Frontal cortex (tissue), 4 donors: ENCODE results near the gene ARHGAP6. TPM values are rescaled to one million over a fixed set of nuclear protein-coding genes. Genes with fewer than 3 reads are reported as not detected.
A peak's percentile ranks its signal among the peaks of the same experiment; 100 is the strongest.

Source experiments
- DNase-seq, 2 donors: peaks; one replicate each; pipeline ENCODE4 v3.0.0; 2012; ENCODE audit warnings: low spot score in 2 of 2
- FAIRE-seq: peaks from 2 replicates; lab custom pipeline; 2012; peaks lifted over from hg19 to GRCh38; lab: Jason Lieb, UNC
- total RNA-seq: library from RNA; depleted of rRNA; stranded (reverse); fragments of >200 nt; gene quantifications from one replicate; pipeline ENCODE4 v1.2.3, GENCODE V29; 2014
- donor health status: control.
- donor health status: control.
- donor health status: control.

Gene ARHGAP6
- total RNA-seq, 1 donor from 2014 or later, result 3.3 TPM

- no peak for DNase-seq
- no peak for FAIRE-seq
These were observed 255.8 kb downstream of the ARHGAP6 start for GRCh38 chrX:11409957-11410356.

- DNase-seq (no peak), FAIRE-seq (no peak)
These were observed 256.9 kb downstream of the ARHGAP6 start for GRCh38 chrX:11408783-11409182.

DNA sequence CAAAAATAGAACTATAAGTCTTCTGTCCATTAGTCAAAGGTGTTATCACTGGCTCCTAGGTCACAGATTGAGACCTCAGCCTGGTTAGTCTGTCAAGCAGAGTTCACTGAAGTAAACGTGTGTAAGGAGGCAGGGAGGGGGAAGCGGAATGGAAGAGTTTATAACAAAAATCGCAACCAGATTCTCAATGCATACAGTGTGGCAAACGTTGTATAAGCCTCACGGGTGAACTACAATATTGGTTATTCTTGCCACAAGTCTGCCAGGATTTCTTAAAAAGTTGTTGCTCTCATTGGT lies 257.7 kb downstream of the ARHGAP6 start:
- DNase-seq (no peak), FAIRE-seq (no peak)

DNA sequence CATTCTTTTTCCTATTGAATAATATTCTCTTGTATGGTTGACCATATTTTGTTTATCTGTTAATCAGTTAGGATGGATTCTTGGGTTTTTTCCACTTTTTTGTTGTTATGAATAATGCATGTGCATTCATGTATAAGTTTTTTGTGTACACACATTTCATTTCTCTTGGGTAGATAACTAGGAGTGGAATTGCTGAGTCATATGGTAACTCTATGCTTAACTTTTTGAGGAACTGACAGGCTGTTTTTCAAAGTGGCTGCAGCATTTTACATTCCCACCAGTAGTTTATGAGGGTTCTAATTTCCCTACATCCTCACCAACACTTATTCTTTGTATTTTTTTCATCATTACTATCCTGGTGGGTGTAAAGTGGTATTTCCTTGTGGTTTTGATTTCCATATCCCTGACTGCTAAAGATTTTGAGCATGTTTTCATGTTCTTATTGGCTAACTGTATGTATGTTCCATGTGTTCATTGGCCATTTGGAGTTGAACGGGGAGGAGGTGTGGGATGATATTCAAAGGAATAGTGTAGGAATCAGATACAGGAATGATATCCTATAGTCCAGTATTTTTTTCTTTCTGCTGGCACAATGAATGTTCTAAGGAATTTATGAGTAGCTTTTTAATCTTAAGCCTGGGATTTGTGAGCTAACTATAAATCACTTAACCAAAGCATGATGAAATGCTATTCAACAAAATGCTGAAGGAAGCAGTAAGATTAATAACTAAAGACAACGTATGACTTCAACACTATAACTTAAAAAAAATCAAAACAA lies 258.2 kb downstream of the ARHGAP6 start:
- DNase-seq (no peak), FAIRE-seq (no peak)

DNA sequence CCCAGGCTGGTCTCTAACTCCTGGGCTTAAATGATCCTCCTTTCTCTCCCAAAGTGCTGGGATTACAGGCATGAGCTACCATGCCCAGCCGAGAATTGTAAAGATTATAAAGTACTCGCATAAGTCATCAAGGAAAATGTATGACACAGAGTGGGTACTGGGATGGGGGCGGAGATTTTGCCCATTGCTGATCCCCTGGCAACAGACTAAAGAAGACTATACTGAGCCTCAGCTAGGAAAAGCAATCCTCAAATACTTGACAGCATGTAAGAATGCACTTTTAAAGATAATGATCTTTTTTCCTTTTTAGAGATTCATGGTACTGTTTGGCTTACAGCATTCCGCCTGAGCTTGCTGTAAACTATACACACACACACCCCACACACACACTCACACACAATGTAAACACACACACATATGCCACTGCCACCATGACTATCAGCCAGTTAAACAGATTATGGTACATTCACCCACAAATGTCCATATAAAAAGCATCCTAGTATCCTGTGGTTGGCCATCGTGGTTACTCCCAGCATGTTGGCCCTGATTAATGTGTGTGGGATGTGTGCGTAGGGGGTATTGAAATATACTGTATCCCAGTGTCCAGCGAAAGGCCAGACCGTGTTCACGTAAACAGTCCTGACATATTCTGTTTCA lies 259.5 kb downstream of the ARHGAP6 start:
- FAIRE-seq (no peak), DNase-seq (no peak)

DNA sequence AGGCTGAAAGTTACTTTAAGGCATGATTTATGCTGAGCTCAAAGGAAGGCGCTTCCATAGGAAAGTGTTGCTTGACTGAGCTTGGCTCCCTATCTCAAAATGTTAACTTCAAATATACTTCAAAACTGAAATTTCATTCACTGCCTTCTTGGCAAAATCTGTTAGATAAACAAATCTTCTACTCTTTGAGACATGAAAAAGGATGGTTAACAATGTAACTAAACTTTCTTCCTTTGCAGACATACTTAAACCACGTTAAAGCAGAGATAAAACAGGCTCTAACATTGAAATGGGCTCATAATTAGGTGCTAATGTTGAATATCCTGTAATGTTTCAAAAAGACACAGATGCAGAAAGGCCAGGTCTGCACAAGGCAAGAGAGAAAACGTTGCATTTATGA lies 262.1 kb downstream of the ARHGAP6 start:
- DNase-seq (no peak), FAIRE-seq (no peak)

- no peak for DNase-seq
- FAIRE-seq, result no peak
These were observed 263.8 kb downstream of the ARHGAP6 start for GRCh38 chrX:11401966-11402365.

DNA sequence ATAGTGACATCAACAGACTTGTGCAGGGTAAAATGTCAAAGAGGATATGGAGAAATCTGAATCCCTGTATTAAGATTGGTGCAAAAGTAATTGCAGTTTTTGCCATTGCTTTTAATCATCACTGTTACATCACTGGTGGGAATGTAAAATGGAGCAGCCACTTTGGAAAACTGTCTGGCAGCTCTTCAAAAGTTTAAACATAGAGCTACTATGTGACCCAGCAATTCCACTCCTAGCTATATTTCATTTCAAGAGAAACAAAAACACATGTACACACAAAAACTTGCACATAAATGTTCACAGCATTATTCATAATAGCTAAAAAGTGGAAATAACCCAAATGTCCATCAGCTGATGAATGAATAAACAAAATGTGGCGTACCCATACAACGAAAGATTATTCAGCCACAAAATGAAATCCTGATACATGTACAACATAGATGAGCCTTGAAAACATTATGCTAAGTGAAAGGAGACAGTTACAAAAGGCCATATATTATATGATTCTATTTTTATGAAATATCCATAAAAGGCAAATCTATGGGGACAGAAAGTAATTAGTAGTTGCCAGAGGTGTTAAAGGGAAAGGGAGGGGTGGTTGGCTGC lies 266.1 kb downstream of the ARHGAP6 start:
- no peak for FAIRE-seq
- DNase-seq, result no peak

DNA sequence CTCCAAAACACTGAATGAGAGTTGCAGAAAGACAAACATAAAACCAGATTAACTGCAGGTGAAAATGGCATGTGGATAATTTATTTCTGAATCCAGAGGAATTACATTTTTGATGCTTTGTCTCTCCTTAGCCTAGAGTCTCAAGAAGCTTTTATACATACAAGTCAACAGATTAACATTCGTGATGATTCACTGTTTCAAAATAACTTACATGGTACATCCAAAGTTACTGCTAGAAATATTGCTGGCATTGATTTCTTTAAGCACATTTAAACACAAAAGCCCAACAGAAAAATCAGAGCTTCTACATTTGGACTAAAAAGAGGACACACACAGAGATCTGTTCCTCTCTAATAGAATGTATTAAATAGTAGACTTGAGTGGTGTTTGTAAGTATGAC lies 266.9 kb downstream of the ARHGAP6 start:
- DNase-seq (no peak), FAIRE-seq (no peak)

DNA sequence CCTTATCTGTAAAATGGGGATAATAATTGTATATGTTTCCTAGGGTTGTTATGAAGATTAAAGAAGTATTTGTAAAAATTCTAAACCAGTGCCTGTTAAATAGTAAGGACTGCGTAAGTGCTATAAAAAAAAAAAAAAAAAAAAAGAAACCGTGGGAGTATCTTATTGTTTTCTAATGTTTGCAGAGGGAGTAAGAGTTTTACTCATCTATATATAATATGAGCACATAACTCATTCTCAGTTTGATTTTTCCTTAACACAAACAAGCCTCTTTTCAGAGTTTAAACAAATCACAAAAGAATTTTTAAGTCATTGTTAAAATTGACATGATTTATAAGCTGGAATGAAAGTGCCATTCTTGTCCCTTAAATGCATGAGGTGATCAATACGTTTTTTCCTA lies 267.6 kb downstream of the ARHGAP6 start:
- no peak for FAIRE-seq

DNA sequence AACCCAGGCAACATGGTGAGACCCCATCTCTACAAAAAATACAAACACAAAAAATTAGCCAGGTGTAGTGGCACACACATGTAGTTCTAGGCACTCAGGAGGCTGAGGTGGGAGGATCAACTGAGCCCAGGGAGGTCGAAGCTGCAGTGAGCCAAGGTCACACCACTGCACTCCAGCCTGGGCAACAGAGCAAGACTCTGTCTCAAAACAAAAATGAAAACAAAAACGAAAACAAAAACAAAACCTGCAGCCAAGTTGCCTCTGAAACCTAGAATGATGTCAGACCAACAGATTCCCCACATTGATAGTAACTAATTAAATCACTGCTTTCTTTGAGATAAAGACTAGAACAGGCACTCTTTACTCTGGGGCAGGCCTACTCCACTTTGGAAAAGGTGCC lies 268.0 kb downstream of the ARHGAP6 start:
- no peak for DNase-seq
- no peak for FAIRE-seq

More for the DNA sequence above, 267.6 kb downstream of the ARHGAP6 start:
- no peak for DNase-seq

DNA sequence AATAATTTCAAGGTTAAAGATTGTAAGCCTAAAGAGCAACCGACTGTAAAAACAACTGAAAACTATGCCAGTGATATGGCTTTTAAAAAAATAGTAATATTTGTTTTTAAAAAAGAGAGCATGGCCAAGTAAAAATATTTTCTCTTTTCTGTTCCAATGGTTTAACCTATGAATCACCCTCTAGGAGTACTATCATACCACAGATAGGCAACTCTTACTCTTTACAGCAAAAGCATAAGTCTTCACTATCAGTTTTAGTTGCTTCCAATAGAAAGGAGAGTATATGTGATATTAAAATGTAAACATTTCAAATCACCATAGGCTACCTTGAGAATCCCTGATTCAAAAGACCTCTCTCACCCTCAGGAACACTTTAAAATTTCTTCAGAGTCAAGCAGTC lies 269.9 kb downstream of the ARHGAP6 start:
- FAIRE-seq (no peak), DNase-seq (no peak)

- DNase-seq (no peak), FAIRE-seq (no peak)
These were observed 271.6 kb downstream of the ARHGAP6 start for GRCh38 chrX:11393949-11394654.

DNA sequence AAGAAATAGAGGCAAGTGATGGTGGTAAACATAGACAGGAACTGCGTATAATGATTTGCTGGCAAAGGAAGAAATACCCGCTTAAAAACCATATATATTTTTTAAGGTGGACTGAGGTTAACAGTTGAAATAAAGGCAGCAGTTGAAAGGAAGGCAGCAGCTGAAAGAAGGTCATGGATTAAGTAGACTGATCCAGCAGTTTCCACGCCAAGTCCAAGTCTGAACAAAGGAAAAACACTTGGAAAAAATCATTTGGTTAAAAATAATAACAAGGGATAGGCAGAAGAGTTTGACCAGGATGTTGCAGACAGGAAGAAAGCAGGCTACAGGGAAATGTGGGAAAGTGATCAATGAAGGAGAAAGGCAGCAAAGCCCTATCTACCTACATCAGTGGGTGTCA lies 278.9 kb downstream of the ARHGAP6 start:
- FAIRE-seq, result no peak
- no peak for DNase-seq

DNA sequence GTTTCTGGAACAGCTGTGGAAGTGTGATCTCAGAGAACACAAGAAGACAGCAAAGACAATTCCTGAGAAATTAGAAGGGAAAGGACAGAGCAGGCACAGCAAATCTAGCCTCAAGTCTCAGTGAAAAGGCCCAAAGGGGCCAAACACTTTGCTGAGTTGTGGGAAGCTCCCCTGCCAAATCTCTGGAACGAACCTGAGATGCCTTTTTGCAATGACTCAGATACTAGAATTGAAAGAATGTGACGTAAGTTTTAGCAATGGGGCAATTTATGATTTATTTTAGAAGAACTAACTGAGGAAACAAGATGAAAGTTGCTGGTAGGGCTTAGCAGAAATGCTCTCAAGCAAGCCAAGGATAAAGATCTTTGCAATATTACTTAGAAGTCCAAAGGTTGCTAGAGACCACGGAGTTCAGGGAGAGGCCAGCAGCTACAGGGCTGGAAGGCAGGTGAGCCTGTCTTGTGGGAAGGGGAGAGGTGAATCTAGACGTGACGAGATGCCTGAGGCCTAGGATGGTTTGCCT lies 279.7 kb downstream of the ARHGAP6 start:
- no peak for DNase-seq
- FAIRE-seq, result no peak

- FAIRE-seq (no peak), DNase-seq (no peak)
These were observed 282.8 kb downstream of the ARHGAP6 start for GRCh38 chrX:11382930-11383329.

DNA sequence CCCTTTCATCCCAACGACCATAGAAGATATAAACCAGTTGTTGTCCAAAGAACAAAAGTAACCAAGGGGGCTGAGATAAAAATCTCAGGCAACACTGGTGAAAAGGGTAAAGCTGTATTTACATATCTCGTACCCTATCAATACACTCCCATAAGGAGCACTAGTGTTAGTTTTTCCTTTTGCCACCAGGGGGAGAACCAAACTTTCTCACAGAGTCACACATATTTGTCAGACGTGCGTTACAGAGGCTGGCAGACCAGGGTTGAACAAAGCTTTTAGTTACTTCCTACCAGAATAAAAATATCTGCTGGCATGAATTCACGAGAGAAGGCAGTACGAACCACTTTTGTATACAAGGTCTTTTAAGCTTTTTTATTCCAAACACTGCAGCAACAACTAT lies 284.3 kb downstream of the ARHGAP6 start:
- DNase-seq, result peak in 1 of 2 donors; percentile 10
- FAIRE-seq, result no peak

- DNase-seq (no peak), FAIRE-seq (no peak)
These were observed 285.4 kb downstream of the ARHGAP6 start for GRCh38 chrX:11380187-11380844.

DNA sequence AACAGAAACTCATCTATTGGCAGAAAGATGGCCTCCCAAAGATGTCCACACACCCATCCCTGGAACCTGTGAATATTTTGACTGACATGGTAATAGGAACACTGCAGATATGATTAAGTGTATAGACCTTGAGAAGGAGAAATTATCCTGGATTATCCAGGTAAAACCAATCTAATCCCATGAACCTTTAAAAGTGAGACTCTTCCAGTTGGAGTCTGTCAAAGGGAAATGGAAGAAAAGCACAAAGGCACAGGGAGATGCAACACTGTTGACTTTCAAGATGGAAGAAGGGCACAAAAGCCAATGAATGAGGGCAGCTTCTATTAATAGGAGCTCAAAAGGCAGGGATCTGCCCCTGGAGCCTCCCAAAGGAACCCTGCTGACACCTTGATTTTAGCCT lies 289.6 kb downstream of the ARHGAP6 start:
- FAIRE-seq (no peak), DNase-seq (no peak)

DNA sequence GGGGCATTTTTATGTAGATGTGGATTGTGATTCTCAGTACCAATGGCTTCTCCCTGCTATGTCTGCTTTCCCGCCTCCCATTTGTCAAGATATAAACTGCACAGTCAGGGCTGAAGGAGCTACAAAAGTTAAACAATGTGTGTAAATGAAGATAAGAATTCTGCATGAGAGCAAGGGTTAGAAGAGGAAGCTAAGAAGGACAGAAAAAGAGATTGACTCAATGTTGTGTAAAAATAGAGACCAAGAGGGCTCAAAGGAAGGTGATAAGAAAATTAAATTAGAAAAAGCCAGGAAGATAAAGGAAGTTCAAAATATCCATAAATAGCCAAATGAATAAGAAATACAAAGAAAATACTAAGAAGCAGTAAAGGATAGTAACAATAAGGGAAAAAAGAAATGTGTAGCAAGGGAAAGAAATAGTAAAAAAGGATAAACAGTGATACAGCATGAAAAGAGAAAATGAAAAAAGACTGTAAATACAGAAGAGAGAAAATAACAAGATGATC lies 290.1 kb downstream of the ARHGAP6 start:
- DNase-seq (no peak), FAIRE-seq (no peak)
